ENCODE data around the gene FKBP6.
"Not testable (repeated sequence)": the region's sequence is repeated elsewhere in the genome, so short reads cannot be mapped to it uniquely, and the experiment has no call there.

FKBP6 gene

DNA sequence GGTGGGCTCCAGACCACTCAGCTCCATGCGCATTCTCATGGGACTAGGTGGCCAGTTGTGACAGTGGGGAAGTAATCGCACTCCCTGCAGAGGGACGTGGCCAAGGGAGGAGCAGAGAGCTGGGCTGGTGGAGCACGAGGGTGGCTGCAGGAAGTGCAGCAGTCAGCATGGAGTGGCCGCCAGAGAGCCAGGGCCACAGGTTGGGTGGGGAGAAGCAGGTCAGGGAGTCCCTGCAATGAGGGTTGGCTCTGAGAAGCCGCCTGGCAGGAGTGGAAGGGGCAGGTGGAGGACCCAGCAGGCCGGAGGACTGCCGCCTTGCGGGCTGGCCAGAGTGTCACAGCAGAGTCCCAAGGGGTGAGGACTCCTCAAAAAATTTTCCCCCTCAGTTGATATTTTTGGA lies 26.2 kb downstream of the FKBP6 start:
- no peaks in the 10 kb centered on the region for H3K36me3 ChIP-seq (ENCODE audit: control insufficient read depth, insufficient read depth, low read length)
- H3K9me3 ChIP-seq (ENCODE audit: control insufficient read depth, low read length) = no peaks in the 10 kb centered on the region
- no peak for DNase-seq

DNA sequence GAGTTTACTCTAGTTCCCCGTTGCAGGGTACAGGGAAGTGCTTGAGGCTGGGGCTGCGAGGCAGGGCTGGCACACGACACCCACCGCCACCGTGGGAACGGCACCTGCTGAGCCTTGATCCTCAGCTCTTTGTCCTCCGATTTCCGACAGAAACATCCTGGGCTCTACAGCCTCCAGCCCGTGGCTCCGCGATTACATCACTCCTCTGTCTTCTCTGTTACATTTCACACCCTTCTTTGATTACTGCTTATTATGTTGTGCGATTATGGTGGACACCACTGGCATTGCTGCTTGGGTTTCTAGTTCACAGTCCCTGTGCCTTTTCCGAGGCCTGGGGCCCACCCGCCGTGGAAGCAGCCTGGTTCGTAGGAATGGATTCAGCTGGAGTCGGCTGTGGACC lies 26.9 kb downstream of the FKBP6 start:
- no peak overlapping the region for H3K27ac ChIP-seq (ENCODE audit: insufficient read depth, low read length, poor library complexity, severe bottlenecking)
- no peak overlapping the region for H3K4me3 ChIP-seq (ENCODE audit: insufficient read depth, low read depth, low read length, poor library complexity, severe bottlenecking)
- no peak for DNase-seq

More for the DNA sequence above, 26.2 kb downstream of the FKBP6 start:
- Histone ChIP-seq H3K4me3 (ENCODE audit: insufficient read depth, low read depth, low read length, poor library complexity, severe bottlenecking) (no peak overlapping the region), H3K27me3 (replicated peaks; ENCODE audit: control insufficient read depth, insufficient read depth, low read length, poor library complexity, severe bottlenecking) (no peaks in the 10 kb centered on the region), H3K27ac (ENCODE audit: insufficient read depth, low read length, poor library complexity, severe bottlenecking) (no peak overlapping the region), H3K4me1 (ENCODE audit: control insufficient read depth, insufficient read depth, low read length, poor library complexity, severe bottlenecking) (no peaks in the 10 kb centered on the region)

GRCh38 chr7:73356159-73356558 lies 28.2 kb downstream of the FKBP6 start:
- H3K27me3 ChIP-seq (replicated peaks; ENCODE audit: control insufficient read depth, insufficient read depth, low read length, poor library complexity, severe bottlenecking) = no peaks in the 10 kb centered on the region
- no peaks in the 10 kb centered on the region for H3K4me1 ChIP-seq (ENCODE audit: control insufficient read depth, insufficient read depth, low read length, poor library complexity, severe bottlenecking)
- no peaks in the 10 kb centered on the region for H3K9me3 ChIP-seq (ENCODE audit: control insufficient read depth, low read length)
- no peak overlapping the region for H3K27ac ChIP-seq (ENCODE audit: insufficient read depth, low read length, poor library complexity, severe bottlenecking)
- H3K36me3 ChIP-seq (ENCODE audit: control insufficient read depth, insufficient read depth, low read length) = no peaks in the 10 kb centered on the region
- DNase-seq = no peak
- no peak overlapping the region for H3K4me3 ChIP-seq (ENCODE audit: insufficient read depth, low read depth, low read length, poor library complexity, severe bottlenecking)

More for the DNA sequence above, 26.9 kb downstream of the FKBP6 start:
- no peaks in the 10 kb centered on the region for H3K4me1 ChIP-seq (ENCODE audit: control insufficient read depth, insufficient read depth, low read length, poor library complexity, severe bottlenecking)
- H3K36me3 ChIP-seq (ENCODE audit: control insufficient read depth, insufficient read depth, low read length) = no peaks in the 10 kb centered on the region
- H3K9me3 ChIP-seq (ENCODE audit: control insufficient read depth, low read length) = no peaks in the 10 kb centered on the region
- no peaks in the 10 kb centered on the region for H3K27me3 ChIP-seq (replicated peaks; ENCODE audit: control insufficient read depth, insufficient read depth, low read length, poor library complexity, severe bottlenecking)

- Histone ChIP-seq H3K27me3 (replicated peaks; ENCODE audit: control insufficient read depth, insufficient read depth, low read length, poor library complexity, severe bottlenecking) (no peaks in the 10 kb centered on the region), H3K27ac (ENCODE audit: insufficient read depth, low read length, poor library complexity, severe bottlenecking) (no peak overlapping the region), H3K9me3 (ENCODE audit: control insufficient read depth, low read length) (no peaks in the 10 kb centered on the region), H3K4me3 (ENCODE audit: insufficient read depth, low read depth, low read length, poor library complexity, severe bottlenecking) (no peak overlapping the region), H3K36me3 (ENCODE audit: control insufficient read depth, insufficient read depth, low read length) (no peaks in the 10 kb centered on the region), H3K4me1 (ENCODE audit: control insufficient read depth, insufficient read depth, low read length, poor library complexity, severe bottlenecking) (no peaks in the 10 kb centered on the region)
- DNase-seq = no peak
These were observed 30.8 kb downstream of the FKBP6 start for GRCh38 chr7:73358590-73359275.

DNA sequence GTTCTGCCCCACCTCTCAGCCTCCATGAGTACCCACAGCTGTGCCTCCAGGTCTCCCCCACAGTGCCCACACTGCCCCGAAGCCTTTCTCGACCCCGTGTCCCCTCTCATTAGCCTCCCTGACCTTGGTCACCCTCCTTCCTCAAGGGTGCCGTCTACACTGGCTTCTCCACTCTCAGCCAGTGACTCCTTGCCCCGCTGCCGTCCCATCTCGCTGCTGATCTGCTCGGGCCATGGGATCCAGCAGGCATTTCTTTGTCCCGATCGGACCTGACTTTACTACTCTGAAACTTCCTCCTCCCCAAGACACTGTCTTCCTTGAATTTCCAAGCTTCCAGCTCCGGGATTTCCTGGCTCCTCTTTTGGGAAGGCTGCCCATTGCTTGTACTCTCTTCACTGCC lies 31.3 kb downstream of the FKBP6 start:
- Histone ChIP-seq H3K4me1 (ENCODE audit: control insufficient read depth, insufficient read depth, low read length, poor library complexity, severe bottlenecking) (no peaks in the 10 kb centered on the region), H3K36me3 (ENCODE audit: control insufficient read depth, insufficient read depth, low read length) (no peaks in the 10 kb centered on the region), H3K27me3 (replicated peaks; ENCODE audit: control insufficient read depth, insufficient read depth, low read length, poor library complexity, severe bottlenecking) (no peaks in the 10 kb centered on the region), H3K27ac (ENCODE audit: insufficient read depth, low read length, poor library complexity, severe bottlenecking) (no peak overlapping the region), H3K9me3 (ENCODE audit: control insufficient read depth, low read length) (no peaks in the 10 kb centered on the region), H3K4me3 (ENCODE audit: insufficient read depth, low read depth, low read length, poor library complexity, severe bottlenecking) (no peak overlapping the region)
- no peak for DNase-seq

GRCh38 chr7:73359746-73360375 lies 31.9 kb downstream of the FKBP6 start:
- DNase-seq = no peak
- Histone ChIP-seq H3K27ac (ENCODE audit: insufficient read depth, low read length, poor library complexity, severe bottlenecking) (no peak overlapping the region), H3K4me3 (ENCODE audit: insufficient read depth, low read depth, low read length, poor library complexity, severe bottlenecking) (no peak overlapping the region), H3K9me3 (ENCODE audit: control insufficient read depth, low read length) (no peaks in the 10 kb centered on the region), H3K36me3 (ENCODE audit: control insufficient read depth, insufficient read depth, low read length) (no peaks in the 10 kb centered on the region), H3K27me3 (replicated peaks; ENCODE audit: control insufficient read depth, insufficient read depth, low read length, poor library complexity, severe bottlenecking) (no peaks in the 10 kb centered on the region), H3K4me1 (ENCODE audit: control insufficient read depth, insufficient read depth, low read length, poor library complexity, severe bottlenecking) (no peaks in the 10 kb centered on the region)

GRCh38 chr7:73360590-73360989 lies 32.6 kb downstream of the FKBP6 start:
- not testable (repeated sequence) for H3K27ac ChIP-seq (ENCODE audit: insufficient read depth, low read length, poor library complexity, severe bottlenecking); DNase-seq; H3K9me3 ChIP-seq (ENCODE audit: control insufficient read depth, low read length); H3K27me3 ChIP-seq (replicated peaks; ENCODE audit: control insufficient read depth, insufficient read depth, low read length, poor library complexity, severe bottlenecking); H3K4me1 ChIP-seq (ENCODE audit: control insufficient read depth, insufficient read depth, low read length, poor library complexity, severe bottlenecking); H3K4me3 ChIP-seq (ENCODE audit: insufficient read depth, low read depth, low read length, poor library complexity, severe bottlenecking); H3K36me3 ChIP-seq (ENCODE audit: control insufficient read depth, insufficient read depth, low read length)

- H3K4me1 ChIP-seq (ENCODE audit: control insufficient read depth, insufficient read depth, low read length, poor library complexity, severe bottlenecking) = no peaks in the 10 kb centered on the region
- no peaks in the 10 kb centered on the region for H3K36me3 ChIP-seq (ENCODE audit: control insufficient read depth, insufficient read depth, low read length)
- H3K27ac ChIP-seq (ENCODE audit: insufficient read depth, low read length, poor library complexity, severe bottlenecking) = no peak overlapping the region
- no peak for DNase-seq
- H3K27me3 ChIP-seq (replicated peaks; ENCODE audit: control insufficient read depth, insufficient read depth, low read length, poor library complexity, severe bottlenecking) = no peaks in the 10 kb centered on the region
- no peaks in the 10 kb centered on the region for H3K9me3 ChIP-seq (ENCODE audit: control insufficient read depth, low read length)
- H3K4me3 ChIP-seq (ENCODE audit: insufficient read depth, low read depth, low read length, poor library complexity, severe bottlenecking) = no peak overlapping the region
These were observed 35.5 kb downstream of the FKBP6 start for GRCh38 chr7:73363225-73364005.

DNA sequence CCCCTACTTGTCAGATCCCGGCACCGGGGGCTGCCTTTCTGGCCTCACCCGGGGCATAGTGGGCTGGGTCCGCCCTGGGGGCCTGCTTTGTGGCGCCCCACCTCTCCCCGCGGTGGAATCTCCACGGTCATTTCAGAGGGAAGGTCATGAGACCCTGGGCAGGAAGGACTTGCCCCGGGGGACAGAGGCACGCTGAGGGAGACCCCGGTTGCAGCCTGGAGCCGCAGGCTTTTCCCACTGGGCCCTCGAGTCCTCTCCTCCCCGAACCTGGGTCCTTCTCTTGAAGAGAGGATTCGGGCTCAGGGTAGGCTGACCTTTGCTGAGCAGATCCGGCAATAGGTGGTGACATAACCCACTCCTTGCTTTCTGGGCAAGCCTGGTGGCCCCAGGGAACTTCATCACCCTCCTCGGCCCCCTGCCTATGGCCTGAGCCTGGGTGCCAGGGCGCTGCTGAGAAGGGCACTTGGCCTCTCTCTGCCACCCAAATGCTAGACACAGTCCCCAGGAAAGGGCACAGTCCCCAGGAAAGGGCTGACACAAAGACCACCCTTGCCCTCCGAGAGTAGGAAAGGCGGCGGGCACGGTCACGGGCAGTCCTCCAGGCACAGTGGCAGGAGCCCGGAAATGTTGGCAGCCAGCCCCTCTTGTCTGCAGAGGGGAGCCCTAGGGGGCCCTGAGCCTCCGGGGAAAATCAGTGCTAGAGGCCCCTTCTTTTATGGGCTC lies 36.2 kb downstream of the FKBP6 start:
- no peak for DNase-seq
- H3K4me1 ChIP-seq (ENCODE audit: control insufficient read depth, insufficient read depth, low read length, poor library complexity, severe bottlenecking) = no peaks in the 10 kb centered on the region
- H3K9me3 ChIP-seq (ENCODE audit: control insufficient read depth, low read length) = no peaks in the 10 kb centered on the region

More for the DNA sequence above, 36.2 kb downstream of the FKBP6 start:
- no peaks in the 10 kb centered on the region for H3K27me3 ChIP-seq (replicated peaks; ENCODE audit: control insufficient read depth, insufficient read depth, low read length, poor library complexity, severe bottlenecking)
- no peak overlapping the region for H3K4me3 ChIP-seq (ENCODE audit: insufficient read depth, low read depth, low read length, poor library complexity, severe bottlenecking)
- no peak overlapping the region for H3K27ac ChIP-seq (ENCODE audit: insufficient read depth, low read length, poor library complexity, severe bottlenecking)
- H3K36me3 ChIP-seq (ENCODE audit: control insufficient read depth, insufficient read depth, low read length) = no peaks in the 10 kb centered on the region
